ENCODE results near the gene HERPUD2.

The HERPUD2 gene

GRCh38 chr7:35729061-35729783, 34.3 kb upstream of the HERPUD2 start:
- Histone ChIP-seq H3K79me2 (ENCODE audit: insufficient read depth, low read length) (no peaks in the 10 kb centered on the region), H3K27ac (ENCODE audit: low read depth, low read length) (peak overlapping the region; percentile 92), H2AFZ (ENCODE audit: low read depth, low read length, severe bottlenecking) (no peak overlapping the region)

GRCh38 chr7:35728412-35729060, 33.6 kb upstream of the HERPUD2 start:
- H2AFZ ChIP-seq (ENCODE audit: low read depth, low read length, severe bottlenecking) = no peak overlapping the region
- H3K27ac ChIP-seq (ENCODE audit: low read depth, low read length) = peak overlapping the region; percentile 92
- H3K36me3 ChIP-seq (ENCODE audit: low read length) = no peaks in the 10 kb centered on the region
- H3K79me2 ChIP-seq (ENCODE audit: insufficient read depth, low read length) = no peaks in the 10 kb centered on the region
- no peaks in the 10 kb centered on the region for H3K9me2 ChIP-seq (replicated peaks; ENCODE audit: insufficient read depth, low read length)
- TF ChIP-seq CTCF (IDR thresholded peaks at IDR 0.05; ENCODE audit: insufficient read depth, low read length, poor library complexity, severe bottlenecking) (no peak), EZH2phosphoT487 (conservative IDR thresholded peaks at IDR 0.05; ENCODE audit: low read length) (no peak)
- H3F3A ChIP-seq (ENCODE audit: insufficient read depth) = peaks cover 51% of the 10 kb centered on the region
- peak overlapping the region; percentile 3 for H3K4me3 ChIP-seq (ENCODE audit: insufficient read depth, low read length, poor library complexity, severe bottlenecking)
- H3K9ac ChIP-seq (ENCODE audit: low read length) = peak overlapping the region; percentile 44
- no peaks in the 10 kb centered on the region for H3K9me3 ChIP-seq (ENCODE audit: insufficient read depth, low read length)
- H3K4me2 ChIP-seq (ENCODE audit: low read depth, low read length, poor library complexity, severe bottlenecking) = peak overlapping the region; percentile 57
- no peaks in the 10 kb centered on the region for H4K20me1 ChIP-seq (ENCODE audit: low read depth, low read length)
- H3K27me3 ChIP-seq (ENCODE audit: low read length) = no peaks in the 10 kb centered on the region

More at GRCh38 chr7:35729061-35729783, 34.3 kb upstream of the HERPUD2 start:
- peaks cover 44% of the 10 kb centered on the region for H3F3A ChIP-seq (ENCODE audit: insufficient read depth)
- no peaks in the 10 kb centered on the region for H3K9me2 ChIP-seq (replicated peaks; ENCODE audit: insufficient read depth, low read length)
- H3K36me3 ChIP-seq (ENCODE audit: low read length) = no peaks in the 10 kb centered on the region
- no peaks in the 10 kb centered on the region for H3K9me3 ChIP-seq (ENCODE audit: insufficient read depth, low read length)
- H4K20me1 ChIP-seq (ENCODE audit: low read depth, low read length) = no peaks in the 10 kb centered on the region
- peak overlapping the region; percentile 57 for H3K4me2 ChIP-seq (ENCODE audit: low read depth, low read length, poor library complexity, severe bottlenecking)
- peak overlapping the region; percentile 44 for H3K9ac ChIP-seq (ENCODE audit: low read length)
- H3K27me3 ChIP-seq (ENCODE audit: low read length) = no peaks in the 10 kb centered on the region
- TF ChIP-seq CTCF (IDR thresholded peaks at IDR 0.05; ENCODE audit: insufficient read depth, low read length, poor library complexity, severe bottlenecking) (no peak), EZH2phosphoT487 (conservative IDR thresholded peaks at IDR 0.05; ENCODE audit: low read length) (no peak)
- peak overlapping the region; percentile 17 for H3K4me3 ChIP-seq (ENCODE audit: insufficient read depth, low read length, poor library complexity, severe bottlenecking)

DNA sequence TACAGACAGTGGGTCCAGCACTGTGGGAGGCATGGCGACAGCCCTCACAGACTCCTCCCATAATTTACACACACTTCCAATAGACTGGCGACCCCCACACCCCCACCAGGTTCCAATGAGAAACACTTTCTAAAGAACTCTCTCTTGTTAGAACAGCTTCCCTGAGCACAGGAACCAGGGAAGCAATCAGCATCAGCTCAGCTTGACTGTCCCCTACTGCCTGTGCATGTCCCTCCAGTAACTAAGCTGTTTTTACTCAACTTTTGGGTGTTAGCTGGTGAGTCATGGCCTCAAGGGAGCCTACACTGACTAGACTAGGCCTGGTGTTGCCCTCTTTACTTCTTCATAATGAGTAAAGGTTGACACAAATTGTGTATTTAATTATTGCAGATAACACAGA, 32.6 kb upstream of the HERPUD2 start:
- H4K20me1 ChIP-seq (ENCODE audit: low read depth, low read length) = no peaks in the 10 kb centered on the region

More for the DNA sequence above, 32.6 kb upstream of the HERPUD2 start:
- Histone ChIP-seq H3K27me3 (ENCODE audit: low read length) (no peaks in the 10 kb centered on the region), H3K27ac (ENCODE audit: low read depth, low read length) (peak overlapping the region; percentile 92), H3K4me2 (ENCODE audit: low read depth, low read length, poor library complexity, severe bottlenecking) (peak overlapping the region; percentile 57), H3K4me3 (ENCODE audit: insufficient read depth, low read length, poor library complexity, severe bottlenecking) (no peak overlapping the region), H3F3A (ENCODE audit: insufficient read depth) (peaks cover 55% of the 10 kb centered on the region), H3K9me3 (ENCODE audit: insufficient read depth, low read length) (no peaks in the 10 kb centered on the region), H3K36me3 (ENCODE audit: low read length) (no peaks in the 10 kb centered on the region), H3K9ac (ENCODE audit: low read length) (peak overlapping the region; percentile 44), H3K9me2 (replicated peaks; ENCODE audit: insufficient read depth, low read length) (no peaks in the 10 kb centered on the region), H3K79me2 (ENCODE audit: insufficient read depth, low read length) (no peaks in the 10 kb centered on the region), H2AFZ (ENCODE audit: low read depth, low read length, severe bottlenecking) (peak overlapping the region; percentile 21)
- TF ChIP-seq CTCF (IDR thresholded peaks at IDR 0.05; ENCODE audit: insufficient read depth, low read length, poor library complexity, severe bottlenecking) (no peak), EZH2phosphoT487 (conservative IDR thresholded peaks at IDR 0.05; ENCODE audit: low read length) (no peak)
